BJ (cell line): ENCODE results near the gene SLC6A9. TPM values are rescaled to one million over a fixed set of nuclear protein-coding genes. Genes with fewer than 3 reads are reported as not detected.

Experiments used
- CTCF ChIA-PET: fragments of 350-600 bp; formaldehyde crosslinking; extraction: SDS; loops from one replicate; lab custom pipeline; 2021; ENCODE audit warnings: antibody characterized with exemption, inconsistent platforms; lab: Yijun Ruan, JAX
- POLR2A ChIA-PET: fragments of 300-600 bp; sonication (Branson Sonifier 250); formaldehyde crosslinking; extraction: SDS; loops from one replicate; lab custom pipeline; 2021; ENCODE audit warnings: antibody characterized with exemption; lab: Charles Lee
- DNase-seq: peaks from one replicate; pipeline ENCODE4 v3.0.0-alpha.2; 2011; ENCODE audit warnings: low read depth
- H3K27me3 ChIP-seq: 2 replicates; pipeline ENCODE4 v1.6.0; 2011; ENCODE audit warnings: low read length; ENCODE audit not compliant: control insufficient read depth, insufficient read depth
- H3K36me3 ChIP-seq: 2 replicates; pipeline ENCODE4 v1.5.1; 2011; ENCODE audit warnings: low read length; ENCODE audit not compliant: control insufficient read depth, insufficient read depth
- H3K4me3 ChIP-seq: 2 replicates; pipeline ENCODE4 v1.5.1; 2011; ENCODE audit warnings: low read depth, mild to moderate bottlenecking, control low read depth, low read length
- polyA plus RNA-seq: library from polyadenylated mRNA; depleted of rRNA; stranded (reverse); fragments of >200 nt; gene quantifications from 2 replicates; pipeline ENCODE4 v1.2.3, GENCODE V29; 2011
- TF ChIP-seq, protein P1 (sequence below): IDR thresholded peaks from 2 replicates; pipeline ENCODE4 v1.5.1; 2011; ENCODE audit warnings: low read depth, mild to moderate bottlenecking, control low read depth, inconsistent platforms, low read length, moderate library complexity; ENCODE audit not compliant: insufficient read depth

Gene SLC6A9
- polyA plus RNA-seq, 1 experiment: 53.9 TPM

DNA sequence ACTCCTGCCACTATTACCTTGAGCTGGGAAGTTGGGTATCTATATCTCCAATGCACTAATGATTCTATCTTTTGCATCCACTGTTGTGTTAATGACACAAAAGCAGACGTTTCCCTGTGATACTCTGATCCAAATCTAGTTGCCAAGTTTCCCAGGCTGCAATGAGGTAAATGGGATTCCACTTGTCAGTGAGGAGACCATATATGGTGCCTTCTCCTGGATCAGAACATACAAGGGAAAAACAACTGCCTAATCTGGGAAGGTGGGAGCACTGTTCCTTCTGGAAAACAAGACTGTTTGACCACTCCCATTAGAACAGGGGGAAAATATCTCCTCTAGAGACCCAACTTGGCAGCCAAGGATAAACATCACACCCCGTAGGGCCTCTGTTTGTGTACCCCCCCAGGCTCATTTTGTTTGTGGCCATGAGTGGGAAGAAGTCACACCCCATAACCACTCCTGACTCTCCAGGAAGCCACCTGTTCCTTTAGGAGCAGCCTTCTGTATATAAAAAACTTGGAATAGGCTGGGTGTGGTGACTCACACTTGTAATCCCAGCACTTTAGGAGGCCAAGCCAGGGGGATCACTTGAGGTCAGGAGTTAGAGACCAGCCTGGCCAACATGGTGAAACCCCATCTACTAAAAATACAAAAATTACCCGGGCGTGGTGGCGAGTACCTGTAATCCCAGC lies 28.5 kb upstream of the SLC6A9 start:
- H3K4me3 ChIP-seq: no peak overlapping the region
- no peaks in the 10 kb centered on the region for H3K27me3 ChIP-seq
- TF ChIP-seq, protein P1, sequence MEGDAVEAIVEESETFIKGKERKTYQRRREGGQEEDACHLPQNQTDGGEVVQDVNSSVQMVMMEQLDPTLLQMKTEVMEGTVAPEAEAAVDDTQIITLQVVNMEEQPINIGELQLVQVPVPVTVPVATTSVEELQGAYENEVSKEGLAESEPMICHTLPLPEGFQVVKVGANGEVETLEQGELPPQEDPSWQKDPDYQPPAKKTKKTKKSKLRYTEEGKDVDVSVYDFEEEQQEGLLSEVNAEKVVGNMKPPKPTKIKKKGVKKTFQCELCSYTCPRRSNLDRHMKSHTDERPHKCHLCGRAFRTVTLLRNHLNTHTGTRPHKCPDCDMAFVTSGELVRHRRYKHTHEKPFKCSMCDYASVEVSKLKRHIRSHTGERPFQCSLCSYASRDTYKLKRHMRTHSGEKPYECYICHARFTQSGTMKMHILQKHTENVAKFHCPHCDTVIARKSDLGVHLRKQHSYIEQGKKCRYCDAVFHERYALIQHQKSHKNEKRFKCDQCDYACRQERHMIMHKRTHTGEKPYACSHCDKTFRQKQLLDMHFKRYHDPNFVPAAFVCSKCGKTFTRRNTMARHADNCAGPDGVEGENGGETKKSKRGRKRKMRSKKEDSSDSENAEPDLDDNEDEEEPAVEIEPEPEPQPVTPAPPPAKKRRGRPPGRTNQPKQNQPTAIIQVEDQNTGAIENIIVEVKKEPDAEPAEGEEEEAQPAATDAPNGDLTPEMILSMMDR: no peak
- no peak for DNase-seq
- no peaks in the 10 kb centered on the region for H3K36me3 ChIP-seq
- ChIA-PET POLR2A (no interaction called here), CTCF (no interaction called here)

DNA sequence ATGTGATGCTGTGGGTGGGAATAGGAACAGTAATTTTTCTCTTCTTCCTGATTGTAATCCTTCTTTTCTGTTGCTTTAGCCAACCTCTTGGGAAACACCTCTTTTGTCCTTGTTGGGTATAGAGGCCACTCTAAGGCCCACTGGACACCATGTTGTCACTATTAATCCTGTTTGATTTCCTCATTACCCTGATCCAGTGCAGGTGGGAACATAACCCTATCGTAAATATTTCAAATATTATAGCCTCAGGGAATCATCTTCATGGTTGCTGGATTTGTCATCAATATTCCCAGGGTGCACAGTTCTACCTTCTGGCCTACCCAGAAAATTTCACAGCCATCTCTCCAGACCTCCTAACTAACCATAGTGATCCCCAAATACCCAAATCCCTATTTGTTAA lies 27.9 kb upstream of the SLC6A9 start:
- TF ChIP-seq, protein P1: no peak
- Histone ChIP-seq H3K4me3 (no peak overlapping the region), H3K36me3 (no peaks in the 10 kb centered on the region), H3K27me3 (no peaks in the 10 kb centered on the region)
- CTCF ChIA-PET: no interaction called here
- POLR2A ChIA-PET: no interaction called here
- no peak for DNase-seq

DNA sequence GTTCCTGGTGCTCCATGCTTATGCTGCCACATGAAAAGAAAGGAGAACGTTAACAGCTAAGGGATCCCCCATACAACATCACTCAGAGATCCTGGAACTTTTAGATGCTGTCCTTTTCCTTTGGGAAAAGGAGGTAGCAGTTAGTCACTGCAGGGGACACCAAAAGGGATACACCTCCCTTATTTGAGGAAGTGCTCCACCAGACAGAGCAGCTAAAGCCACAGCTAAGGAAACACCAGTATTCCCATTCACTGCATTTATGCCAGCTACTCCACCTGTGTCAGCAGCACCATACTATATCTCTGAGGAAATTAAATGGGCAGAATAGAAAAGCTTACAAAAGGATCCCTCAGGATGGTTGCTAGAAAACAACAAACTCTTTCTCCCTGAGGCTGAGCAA lies 26.0 kb upstream of the SLC6A9 start:
- TF ChIP-seq, protein P1: no peak
- DNase-seq: no peak
- no peak overlapping the region for H3K4me3 ChIP-seq
- ChIA-PET POLR2A (no interaction called here), CTCF (interaction anchor here (2.1 to 2.2 kb wide), 2 partner anchors 9 to 52 kb away, joined by 10 read pairs; no protein-coding TSS in a partner anchor)
- H3K27me3 ChIP-seq: no peaks in the 10 kb centered on the region
- no peaks in the 10 kb centered on the region for H3K36me3 ChIP-seq

DNA sequence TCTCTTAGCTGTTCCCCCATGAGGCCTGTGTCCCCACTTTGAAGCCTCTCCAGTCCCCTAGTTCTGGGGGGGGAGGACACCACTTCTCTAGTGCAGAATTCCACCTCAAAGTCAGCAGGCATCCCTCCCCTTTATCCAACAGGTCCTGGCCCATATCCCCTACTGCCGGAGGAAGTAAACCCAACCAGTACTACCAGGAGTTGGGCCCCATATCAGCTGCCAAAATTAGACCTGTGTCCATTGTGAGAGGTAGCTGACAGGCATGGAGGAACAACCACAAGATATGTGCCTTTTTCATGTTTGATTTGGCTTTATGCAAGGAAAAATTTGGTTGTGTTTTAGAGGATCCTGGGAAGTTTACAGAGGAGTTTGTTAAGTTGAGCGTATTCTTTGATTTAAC lies 22.1 kb upstream of the SLC6A9 start:
- TF ChIP-seq, protein P1: no peak
- DNase-seq: no peak
- CTCF ChIA-PET: no interaction called here
- POLR2A ChIA-PET: no interaction called here
- no peaks in the 10 kb centered on the region for H3K27me3 ChIP-seq
- H3K4me3 ChIP-seq: no peak overlapping the region
- H3K36me3 ChIP-seq: no peaks in the 10 kb centered on the region

DNA sequence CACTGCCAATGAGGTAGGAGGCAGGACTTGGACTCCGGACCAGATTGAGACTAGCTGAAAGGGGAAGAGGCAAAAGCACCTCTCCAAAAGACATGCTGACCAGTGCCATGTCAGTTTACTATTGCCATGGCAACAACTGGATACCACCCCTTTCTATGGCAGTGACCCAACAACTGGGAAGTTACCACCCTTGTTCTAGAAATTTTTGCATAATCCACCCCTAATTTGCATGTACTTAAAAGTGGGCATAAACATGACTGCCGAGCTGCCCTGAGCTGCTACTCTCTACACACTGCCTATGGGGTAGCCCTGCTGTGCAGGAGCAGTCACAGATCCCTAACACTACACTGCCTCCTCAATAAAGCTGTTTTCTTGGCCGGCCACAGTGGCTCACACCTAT lies 19.0 kb upstream of the SLC6A9 start:
- H3K4me3 ChIP-seq: no peak overlapping the region
- CTCF ChIA-PET: interaction anchor here (3.2 kb wide), 1 partner anchor 168 kb away, joined by 10 read pairs; no protein-coding TSS in a partner anchor
- TF ChIP-seq, protein P1: no peak
- POLR2A ChIA-PET: no interaction called here
- H3K36me3 ChIP-seq: no peaks in the 10 kb centered on the region
- DNase-seq: no peak
- no peaks in the 10 kb centered on the region for H3K27me3 ChIP-seq
